DOHH2 (cell line): Measurements from ENCODE around the gene CDH22.

Experiments
- EZH2phosphoT487 ChIP-seq: fragments of 200-600 bp; sonication (generic); IDR thresholded peaks from 2 replicates; pipeline ENCODE4 v1.6.1; 2017; ENCODE audit warnings: borderline replicate concordance, mild to moderate bottlenecking, antibody characterized with exemption, low read length, moderate library complexity, mixed read lengths
- TF ChIP-seq, protein P1 (sequence below): fragments of 200-600 bp; sonication (generic); IDR thresholded peaks from one replicate; pipeline ENCODE4 v1.5.1; 2014; ENCODE audit warnings: antibody characterized with exemption, mild to moderate bottlenecking, low read depth, low read length; ENCODE audit not compliant: poor library complexity, severe bottlenecking

DNA sequence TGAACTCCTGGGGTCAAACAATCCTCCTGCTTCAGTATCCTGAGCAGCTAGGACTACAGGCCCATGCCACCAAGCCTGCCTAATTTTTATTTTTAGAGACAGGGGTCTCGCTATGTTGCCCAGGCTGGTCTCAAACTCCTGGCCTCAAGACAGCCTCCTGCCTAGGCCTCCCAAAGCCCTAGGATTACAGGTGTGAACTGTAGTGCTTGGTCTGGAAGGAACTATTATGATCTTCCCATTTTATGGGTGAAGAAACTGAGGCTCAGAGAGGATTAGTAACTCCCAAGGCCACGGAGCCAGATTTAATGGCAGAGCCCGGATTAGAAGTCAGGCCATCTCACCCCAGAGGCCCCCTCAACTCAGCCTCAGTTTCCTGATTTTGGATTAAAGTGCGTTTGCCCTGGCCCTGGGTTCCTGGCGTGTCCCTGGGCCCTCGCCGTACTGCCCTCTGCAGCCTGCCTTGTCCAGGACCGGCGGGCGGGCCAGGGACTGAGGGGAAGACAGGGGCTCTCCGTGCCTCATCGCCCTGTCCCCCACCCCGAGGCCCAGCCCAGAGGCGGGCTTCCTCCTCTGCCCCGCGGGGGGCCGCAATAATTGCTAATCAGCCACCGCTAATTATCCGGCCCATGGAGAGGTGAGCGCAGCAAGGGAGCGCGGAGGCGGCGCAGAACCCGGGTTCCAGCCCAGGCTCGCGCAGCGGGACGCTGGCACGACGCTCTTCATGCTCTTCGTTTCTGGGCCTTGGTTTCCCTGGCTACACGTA is 155.3 kb downstream of the CDH22 start:
- TF ChIP-seq, protein P1, sequence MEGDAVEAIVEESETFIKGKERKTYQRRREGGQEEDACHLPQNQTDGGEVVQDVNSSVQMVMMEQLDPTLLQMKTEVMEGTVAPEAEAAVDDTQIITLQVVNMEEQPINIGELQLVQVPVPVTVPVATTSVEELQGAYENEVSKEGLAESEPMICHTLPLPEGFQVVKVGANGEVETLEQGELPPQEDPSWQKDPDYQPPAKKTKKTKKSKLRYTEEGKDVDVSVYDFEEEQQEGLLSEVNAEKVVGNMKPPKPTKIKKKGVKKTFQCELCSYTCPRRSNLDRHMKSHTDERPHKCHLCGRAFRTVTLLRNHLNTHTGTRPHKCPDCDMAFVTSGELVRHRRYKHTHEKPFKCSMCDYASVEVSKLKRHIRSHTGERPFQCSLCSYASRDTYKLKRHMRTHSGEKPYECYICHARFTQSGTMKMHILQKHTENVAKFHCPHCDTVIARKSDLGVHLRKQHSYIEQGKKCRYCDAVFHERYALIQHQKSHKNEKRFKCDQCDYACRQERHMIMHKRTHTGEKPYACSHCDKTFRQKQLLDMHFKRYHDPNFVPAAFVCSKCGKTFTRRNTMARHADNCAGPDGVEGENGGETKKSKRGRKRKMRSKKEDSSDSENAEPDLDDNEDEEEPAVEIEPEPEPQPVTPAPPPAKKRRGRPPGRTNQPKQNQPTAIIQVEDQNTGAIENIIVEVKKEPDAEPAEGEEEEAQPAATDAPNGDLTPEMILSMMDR = no peak
- no peak for TF ChIP-seq EZH2phosphoT487
